NB4 (cell line): ENCODE measurements around the gene ACBD6.

Source experiments
- DNase-seq: peaks from one replicate; pipeline ENCODE4 v3.0.0; 2010; ENCODE audit warnings: low read depth
- H3K4me3 ChIP-seq: one replicate; pipeline ENCODE4 v1.5.1; 2011; ENCODE audit warnings: mild to moderate bottlenecking, low read depth, low read length, moderate library complexity
- MYC ChIP-seq: IDR thresholded peaks from 2 replicates; pipeline ENCODE4 v1.6.1; 2011; ENCODE audit warnings: low read depth, low read length
- POLR2A ChIP-seq: IDR thresholded peaks from 2 replicates; pipeline ENCODE4 v1.6.1; 2011; ENCODE audit warnings: mild to moderate bottlenecking; ENCODE audit not compliant: insufficient read length; ENCODE audit errors: extremely low read depth
- TF ChIP-seq, protein P1 (sequence below): IDR thresholded peaks from 2 replicates; pipeline ENCODE4 v1.6.1; 2011; ENCODE audit warnings: low read depth, low read length
- TF ChIP-seq, protein P2 (sequence below): IDR thresholded peaks from one replicate; pipeline ENCODE4 v1.5.1; 2012; ENCODE audit warnings: low read depth, low read length

The ACBD6 gene

DNA sequence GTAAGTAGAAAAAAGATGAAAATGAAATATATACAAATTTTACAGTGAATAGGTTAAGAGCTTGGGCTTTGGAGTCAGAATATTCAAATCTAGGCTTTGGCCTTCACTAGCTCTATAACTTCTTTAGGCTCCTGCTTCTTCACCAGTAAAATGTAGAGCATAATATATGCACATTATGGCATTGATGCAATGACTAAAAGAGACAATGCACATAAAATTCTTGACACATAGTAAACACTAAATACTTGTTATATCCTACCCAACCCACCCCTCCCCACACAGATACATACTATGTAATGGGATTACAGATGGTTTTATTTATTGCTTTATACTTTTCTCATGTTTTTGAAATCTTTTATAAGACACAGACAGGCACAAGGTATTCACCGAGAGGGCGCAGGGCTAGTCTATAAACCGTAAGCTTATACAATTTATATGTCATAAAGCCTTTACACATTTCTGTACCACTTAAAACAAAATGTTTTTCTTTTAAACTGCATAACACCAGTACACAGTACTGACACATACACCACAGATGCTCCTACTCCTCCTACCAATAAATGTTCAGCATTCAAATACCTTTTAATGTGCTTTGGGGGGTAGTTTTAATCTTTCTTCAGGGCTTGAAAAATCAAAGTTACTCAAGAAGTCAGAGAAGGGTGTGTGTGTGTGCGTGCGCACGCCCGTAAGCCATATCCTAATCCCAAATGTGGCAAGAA lies 109.8 kb downstream of the ACBD6 start:
- no peak for DNase-seq
- TF ChIP-seq, protein P1, sequence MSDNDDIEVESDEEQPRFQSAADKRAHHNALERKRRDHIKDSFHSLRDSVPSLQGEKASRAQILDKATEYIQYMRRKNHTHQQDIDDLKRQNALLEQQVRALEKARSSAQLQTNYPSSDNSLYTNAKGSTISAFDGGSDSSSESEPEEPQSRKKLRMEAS, result no peak
- TF ChIP-seq, protein P2, sequence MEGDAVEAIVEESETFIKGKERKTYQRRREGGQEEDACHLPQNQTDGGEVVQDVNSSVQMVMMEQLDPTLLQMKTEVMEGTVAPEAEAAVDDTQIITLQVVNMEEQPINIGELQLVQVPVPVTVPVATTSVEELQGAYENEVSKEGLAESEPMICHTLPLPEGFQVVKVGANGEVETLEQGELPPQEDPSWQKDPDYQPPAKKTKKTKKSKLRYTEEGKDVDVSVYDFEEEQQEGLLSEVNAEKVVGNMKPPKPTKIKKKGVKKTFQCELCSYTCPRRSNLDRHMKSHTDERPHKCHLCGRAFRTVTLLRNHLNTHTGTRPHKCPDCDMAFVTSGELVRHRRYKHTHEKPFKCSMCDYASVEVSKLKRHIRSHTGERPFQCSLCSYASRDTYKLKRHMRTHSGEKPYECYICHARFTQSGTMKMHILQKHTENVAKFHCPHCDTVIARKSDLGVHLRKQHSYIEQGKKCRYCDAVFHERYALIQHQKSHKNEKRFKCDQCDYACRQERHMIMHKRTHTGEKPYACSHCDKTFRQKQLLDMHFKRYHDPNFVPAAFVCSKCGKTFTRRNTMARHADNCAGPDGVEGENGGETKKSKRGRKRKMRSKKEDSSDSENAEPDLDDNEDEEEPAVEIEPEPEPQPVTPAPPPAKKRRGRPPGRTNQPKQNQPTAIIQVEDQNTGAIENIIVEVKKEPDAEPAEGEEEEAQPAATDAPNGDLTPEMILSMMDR, result no peak
- no peak for TF ChIP-seq MYC
- no peak for TF ChIP-seq POLR2A
- H3K4me3 ChIP-seq, result no peak overlapping the region

DNA sequence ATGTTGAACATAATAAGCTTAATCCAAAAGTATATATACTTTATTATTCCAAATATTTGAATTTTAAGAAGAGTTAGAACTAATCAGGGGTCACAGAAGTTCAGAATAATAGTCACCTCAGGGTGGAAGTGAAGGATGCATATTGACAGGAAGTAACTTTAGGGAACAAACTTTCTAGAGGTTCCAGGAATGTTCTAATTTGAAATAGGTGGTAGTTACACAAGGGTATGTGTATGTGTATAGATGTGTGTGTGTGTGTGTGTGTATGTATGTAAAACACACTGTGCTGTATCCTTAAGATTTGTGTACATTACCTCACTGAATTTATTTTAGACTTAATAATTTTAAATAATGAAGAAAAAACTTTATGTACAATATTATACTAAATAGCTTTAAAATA lies 110.4 kb downstream of the ACBD6 start:
- no peak for DNase-seq
- H3K4me3 ChIP-seq, result no peak overlapping the region
- TF ChIP-seq MYC (no peak), POLR2A (no peak)
- TF ChIP-seq, protein P2, result no peak
- TF ChIP-seq, protein P1, result no peak

DNA sequence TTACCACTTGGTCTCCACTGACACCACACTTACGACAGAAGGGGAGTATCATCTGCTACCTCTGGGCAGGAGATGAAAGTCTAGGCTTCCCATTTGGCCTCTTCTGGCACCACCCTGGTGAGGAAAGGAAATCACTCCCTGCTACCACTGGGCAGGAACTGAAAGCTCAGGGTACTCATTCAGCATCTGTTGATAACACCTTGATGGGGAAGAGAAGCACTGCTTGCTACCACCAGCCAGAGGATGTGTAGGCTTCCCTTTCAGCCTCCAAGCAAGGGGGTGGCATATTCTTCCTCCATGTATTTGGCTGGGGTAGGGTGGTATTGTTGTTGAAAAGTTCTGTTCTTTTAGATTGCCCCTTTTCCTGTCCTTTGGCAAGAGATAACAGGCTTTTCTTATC lies 115.0 kb downstream of the ACBD6 start:
- TF ChIP-seq, protein P2, result no peak
- no peak for TF ChIP-seq MYC
- TF ChIP-seq, protein P1, result no peak
- TF ChIP-seq POLR2A, result no peak
- no peak overlapping the region for H3K4me3 ChIP-seq
- DNase-seq, result no peak

DNA sequence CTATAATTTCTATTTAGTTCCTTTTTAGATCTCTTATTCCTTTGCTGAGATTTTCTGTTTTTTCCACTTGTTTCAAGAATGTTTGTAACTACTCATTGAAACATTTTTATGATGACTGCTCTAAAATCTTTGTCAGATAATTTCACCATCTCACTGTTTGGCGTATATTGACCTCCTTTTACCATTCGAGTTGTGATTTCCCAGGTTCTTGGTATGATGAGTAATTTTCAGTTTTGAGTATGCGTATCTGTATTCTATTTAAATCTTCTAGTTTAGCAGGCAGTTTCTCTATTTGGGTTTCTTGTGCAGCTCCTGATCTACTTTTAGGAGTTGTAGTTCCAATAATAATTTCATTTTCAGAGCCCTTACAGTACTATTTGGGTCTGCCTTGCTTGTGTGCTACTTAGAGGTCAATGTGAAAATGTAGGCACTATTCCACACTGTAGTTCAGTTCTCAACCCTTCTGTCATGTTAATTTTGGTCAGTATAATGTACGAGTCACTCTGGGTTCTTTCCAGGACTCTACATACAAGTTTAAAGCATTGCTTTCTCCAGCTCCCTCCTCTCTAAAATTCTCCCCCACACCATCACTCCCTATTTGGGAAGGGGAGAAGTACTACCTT lies 115.5 kb downstream of the ACBD6 start:
- no peak for DNase-seq
- no peak overlapping the region for H3K4me3 ChIP-seq
- TF ChIP-seq MYC (no peak), POLR2A (no peak)
- TF ChIP-seq, protein P2, result no peak
- TF ChIP-seq, protein P1, result no peak

DNA sequence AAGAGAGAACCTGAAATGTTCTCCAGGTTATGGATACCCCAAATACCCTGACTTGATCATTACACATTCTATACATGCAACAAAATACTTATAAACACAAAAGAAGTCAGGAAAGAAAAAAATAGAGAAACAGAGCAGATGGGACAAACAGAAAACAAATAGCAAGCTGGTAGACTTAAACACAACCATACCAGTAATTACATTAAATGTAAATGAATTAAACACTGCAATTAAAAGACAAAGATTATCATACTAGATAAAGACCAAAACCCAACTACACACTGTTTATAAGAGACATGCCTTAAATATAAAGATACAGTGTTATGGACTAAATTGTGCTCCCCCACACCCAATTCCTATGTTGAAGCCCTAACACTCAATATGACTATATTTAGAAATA lies 117.2 kb downstream of the ACBD6 start:
- DNase-seq, result no peak
- H3K4me3 ChIP-seq, result no peak overlapping the region
- TF ChIP-seq POLR2A (no peak), MYC (no peak)
- TF ChIP-seq, protein P2, result no peak
- TF ChIP-seq, protein P1, result no peak
